Endothelial cell of umbilical vein (primary cell): ENCODE results near the gene TBC1D16. TPM values are rescaled to one million over a fixed set of nuclear protein-coding genes. Genes with fewer than 3 reads are reported as not detected.

Source experiments
- BruUV-seq: library from RNA; stranded (reverse); fragments of 400-500 nt; replicated peaks from 2 replicates; lab custom pipeline; 2021; lab: Mats Ljungman, UMichigan
- CTCF ChIA-PET: fragments of 300-600, 350-600 bp; sonication (Branson Sonifier 250); formaldehyde crosslinking; loops from one replicate; lab custom pipeline; 2021; ENCODE audit warnings: antibody characterized with exemption, inconsistent platforms; lab: Charles Lee
- POLR2A ChIA-PET: fragments of 300-600, 350-600 bp; sonication (Branson Sonifier 250); formaldehyde crosslinking; loops from one replicate; lab custom pipeline; 2021; ENCODE audit warnings: antibody characterized with exemption, inconsistent platforms; lab: Charles Lee
- DNase-seq: peaks from one replicate; pipeline ENCODE4 v3.0.0-alpha.2; 2011; ENCODE audit warnings: low read depth, low spot score
- FAIRE-seq: peaks from 2 replicates; lab custom pipeline; 2011; peaks lifted over from hg19 to GRCh38; lab: Jason Lieb, UNC
- H2AFZ ChIP-seq: 2 replicates; pipeline ENCODE4 v1.6.0; 2012; ENCODE audit warnings: low read depth, low read length, control low read depth, inconsistent platforms
- H3K27ac ChIP-seq: 2 replicates; pipeline ENCODE4 v1.5.1; 2011; ENCODE audit warnings: low read depth, mild to moderate bottlenecking, control low read depth, low read length, moderate library complexity; ENCODE audit not compliant: insufficient read depth
- H3K27me3 ChIP-seq, 2 experiments: 2 replicates each; pipeline versions ENCODE4 v1.6.0 to v1.6.1; 2011; ENCODE audit warnings: low read length in 2 of 2, mixed read lengths in 1 of 2; ENCODE audit not compliant: control insufficient read depth in 2 of 2, insufficient read depth in 2 of 2
- H3K36me3 ChIP-seq, 2 experiments: 2 replicates in 1 of 2; 3 replicates in 1 of 2; pipeline ENCODE4 v1.5.1; 2011; ENCODE audit warnings: low read length in 2 of 2, mild to moderate bottlenecking in 1 of 2, moderate library complexity in 1 of 2; ENCODE audit not compliant: control insufficient read depth in 2 of 2, insufficient read depth in 2 of 2; ENCODE audit errors: extremely low read depth in 1 of 2
- H3K4me1 ChIP-seq: 3 replicates; pipeline ENCODE4 v1.5.1; 2011; ENCODE audit warnings: mild to moderate bottlenecking, low read length; ENCODE audit not compliant: control insufficient read depth, insufficient read depth; ENCODE audit errors: extremely low read depth
- H3K4me2 ChIP-seq: 2 replicates; pipeline ENCODE4 v1.6.1; 2011; ENCODE audit warnings: low read length, control low read depth, mixed read lengths; ENCODE audit not compliant: insufficient read depth
- H3K4me3 ChIP-seq, 3 experiments: fragments of 200-600 bp in 1 of 3; sonication (generic), shearing (Covaris generic) in 1 of 3; replicated peaks in 1 of 3; 2 replicates each; pipeline ENCODE4 v1.5.1; 2011 to 2016; ENCODE audit warnings: control low read depth in 3 of 3, low read length in 3 of 3, mild to moderate bottlenecking in 2 of 3, inconsistent platforms in 1 of 3, low read depth in 1 of 3, moderate library complexity in 1 of 3; ENCODE audit not compliant: insufficient read depth in 1 of 3
- H3K79me2 ChIP-seq: 2 replicates; pipeline ENCODE4 v1.6.0; 2012; ENCODE audit warnings: low read length, inconsistent platforms; ENCODE audit not compliant: control insufficient read depth, insufficient read depth
- H3K9ac ChIP-seq: replicated peaks from 2 replicates; pipeline ENCODE3; 2011; ENCODE audit warnings: low read length, control low read depth; ENCODE audit not compliant: insufficient read depth; ENCODE audit errors: extremely low read depth
- H3K9me1 ChIP-seq: replicated peaks from 3 replicates; pipeline ENCODE4 v1.6.0; 2011; ENCODE audit warnings: mild to moderate bottlenecking, low read length; ENCODE audit not compliant: control insufficient read depth, insufficient read depth; ENCODE audit errors: extremely low read depth
- H3K9me3 ChIP-seq: replicated peaks from 2 replicates; pipeline ENCODE4 v1.5.1; 2012; ENCODE audit warnings: low read length, inconsistent platforms; ENCODE audit not compliant: control insufficient read depth, insufficient read depth
- H4K20me1 ChIP-seq: replicated peaks from 2 replicates; pipeline ENCODE3; 2011; ENCODE audit warnings: mild to moderate bottlenecking, low read length; ENCODE audit not compliant: control insufficient read depth, insufficient read depth; ENCODE audit errors: extremely low read depth
- EZH2 ChIP-seq: IDR thresholded peaks from 2 replicates; pipeline ENCODE4 v1.6.1; 2012; ENCODE audit warnings: borderline replicate concordance, low read depth, mild to moderate bottlenecking, moderate library complexity, low read length, inconsistent platforms; ENCODE audit not compliant: severe bottlenecking
- FOS ChIP-seq: IDR thresholded peaks from 2 replicates; pipeline ENCODE4 v1.6.1; 2011; ENCODE audit warnings: mild to moderate bottlenecking, low read length, moderate library complexity, borderline replicate concordance; ENCODE audit not compliant: insufficient read depth
- GATA2 ChIP-seq: IDR thresholded peaks from 2 replicates; pipeline ENCODE4 v1.7.0; 2011; ENCODE audit warnings: low read depth, mild to moderate bottlenecking, moderate library complexity, mixed read lengths, low read length; ENCODE audit not compliant: insufficient read length, insufficient read depth
- JUN ChIP-seq: IDR thresholded peaks from 2 replicates; pipeline ENCODE4 v1.6.1; 2011; ENCODE audit warnings: borderline replicate concordance, low read depth; ENCODE audit not compliant: insufficient read length, insufficient read depth
- MYC ChIP-seq: IDR thresholded peaks from one replicate; pipeline ENCODE4 v1.6.1; 2011; ENCODE audit warnings: mild to moderate bottlenecking, low read depth, low read length
- POLR2A ChIP-seq: IDR thresholded peaks from 2 replicates; pipeline ENCODE4 v1.6.1; 2012; ENCODE audit warnings: low read depth, mild to moderate bottlenecking, control low read depth, low read length
- POLR2AphosphoS5 ChIP-seq: IDR thresholded peaks from 2 replicates; pipeline ENCODE4 v1.6.1; 2012; ENCODE audit warnings: low read depth, mild to moderate bottlenecking, control low read depth, low read length, moderate library complexity; ENCODE audit not compliant: insufficient read depth
- dilution Hi-C: fragments of 300-500 bp; cut with MboI; formaldehyde crosslinking; loops from one replicate; pipeline ENCODE4 v1.15.0; 2019; ENCODE audit warnings: low sequenced_read_pairs; ENCODE audit not compliant: extremely low pct_ligation_motif_present
- intact Hi-C: fragments of 100-400 bp; cut with micrococcal nuclease; formaldehyde crosslinking; loops from one replicate; pipeline ENCODE4 v1.10.0; 2022
- polyA plus RNA-seq, 4 experiments: library from polyadenylated mRNA; depleted of rRNA in 3 of 4; stranded (reverse) in 3 of 4; unstranded in 1 of 4; fragments of >200 nt; gene quantifications; 2 replicates each; pipeline versions ENCODE4 v1.2.1 to v1.2.3, GENCODE V29; 2011 to 2012; ENCODE audit warnings: missing spikeins in 1 of 4
- total RNA-seq: library from RNA; stranded (reverse); gene quantifications from 2 replicates; pipeline ENCODE4 v1.2.3, GENCODE V29; 2021
- TF ChIP-seq, protein P1 (sequence below): IDR thresholded peaks from 2 replicates; pipeline ENCODE4 v1.6.1; 2011; ENCODE audit not compliant: insufficient read depth, insufficient read length
- TF ChIP-seq, protein P2 (sequence below), 2 donors: IDR thresholded peaks; 1 replicate in 1 of 2; 2 replicates in 1 of 2; pipeline ENCODE4 v1.5.1; 2011; ENCODE audit warnings: low read length in 2 of 2, mild to moderate bottlenecking in 2 of 2, moderate library complexity in 2 of 2, control low read depth in 1 of 2, inconsistent platforms in 1 of 2, low read depth in 1 of 2; ENCODE audit not compliant: insufficient read depth in 1 of 2; ENCODE audit errors: extremely low read depth in 1 of 2

TBC1D16 gene
- total and polyA plus RNA-seq, 2 donors (not counting 3 experiments of a cell fraction or from before 2014, with no cell fraction given), result 12.9 to 48.6 TPM

DNA sequence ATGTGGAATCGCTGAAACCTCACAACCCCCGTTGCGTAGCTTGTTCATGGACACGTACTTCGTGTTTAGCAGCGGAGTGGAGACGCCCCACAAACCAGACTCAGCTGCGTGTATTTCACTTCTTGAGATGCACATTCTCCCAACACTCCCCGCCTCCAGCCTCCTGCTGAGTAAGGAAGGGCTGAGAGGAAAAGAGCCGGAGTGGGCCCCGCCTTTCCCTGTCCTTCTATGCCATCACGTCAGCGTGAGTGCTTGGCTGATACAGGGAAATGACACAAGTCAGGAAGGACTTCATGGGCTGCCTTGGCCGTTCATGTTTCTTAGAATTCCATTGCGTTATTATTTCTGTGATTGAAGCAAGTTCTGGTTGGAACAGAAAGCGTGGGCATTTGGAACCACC lies 127.8 kb downstream of the TBC1D16 start:
- Histone ChIP-seq H3K4me2 (no peak overlapping the region), H3K36me3 (no peaks in the 10 kb centered on the region), H3K9ac (no peak overlapping the region), H3K27me3 (no peaks in the 10 kb centered on the region), H3K27ac (no peak overlapping the region), H4K20me1 (no peaks in the 10 kb centered on the region), H3K9me1 (no peaks in the 10 kb centered on the region), H3K9me3 (no peaks in the 10 kb centered on the region), H2AFZ (peak overlapping the region; percentile 50), H3K4me1 (no peaks in the 10 kb centered on the region), H3K79me2 (no peaks in the 10 kb centered on the region), H3K4me3 (no peak overlapping the region)
- ChIA-PET CTCF (interaction anchor here (1.2 to 1.5 kb wide), 2 partner anchors 62 to 63 kb away, joined by 3 read pairs; no protein-coding TSS in a partner anchor), POLR2A (no interaction called here)
- BruUV-seq, result no TSS peak
- DNase-seq, result peak; percentile 63
- FAIRE-seq, result peak; percentile 87
- dilution Hi-C loops, result no loop called here
- TF ChIP-seq JUN (no peak), FOS (no peak), POLR2AphosphoS5 (no peak), GATA2 (no peak), POLR2A (no peak), MYC (no peak), EZH2 (no peak)
- TF ChIP-seq, protein P1, sequence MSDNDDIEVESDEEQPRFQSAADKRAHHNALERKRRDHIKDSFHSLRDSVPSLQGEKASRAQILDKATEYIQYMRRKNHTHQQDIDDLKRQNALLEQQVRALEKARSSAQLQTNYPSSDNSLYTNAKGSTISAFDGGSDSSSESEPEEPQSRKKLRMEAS, result no peak
- TF ChIP-seq, protein P2, sequence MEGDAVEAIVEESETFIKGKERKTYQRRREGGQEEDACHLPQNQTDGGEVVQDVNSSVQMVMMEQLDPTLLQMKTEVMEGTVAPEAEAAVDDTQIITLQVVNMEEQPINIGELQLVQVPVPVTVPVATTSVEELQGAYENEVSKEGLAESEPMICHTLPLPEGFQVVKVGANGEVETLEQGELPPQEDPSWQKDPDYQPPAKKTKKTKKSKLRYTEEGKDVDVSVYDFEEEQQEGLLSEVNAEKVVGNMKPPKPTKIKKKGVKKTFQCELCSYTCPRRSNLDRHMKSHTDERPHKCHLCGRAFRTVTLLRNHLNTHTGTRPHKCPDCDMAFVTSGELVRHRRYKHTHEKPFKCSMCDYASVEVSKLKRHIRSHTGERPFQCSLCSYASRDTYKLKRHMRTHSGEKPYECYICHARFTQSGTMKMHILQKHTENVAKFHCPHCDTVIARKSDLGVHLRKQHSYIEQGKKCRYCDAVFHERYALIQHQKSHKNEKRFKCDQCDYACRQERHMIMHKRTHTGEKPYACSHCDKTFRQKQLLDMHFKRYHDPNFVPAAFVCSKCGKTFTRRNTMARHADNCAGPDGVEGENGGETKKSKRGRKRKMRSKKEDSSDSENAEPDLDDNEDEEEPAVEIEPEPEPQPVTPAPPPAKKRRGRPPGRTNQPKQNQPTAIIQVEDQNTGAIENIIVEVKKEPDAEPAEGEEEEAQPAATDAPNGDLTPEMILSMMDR (IDR thresholded peaks at IDR 0.05; ENCODE audit: extremely low read depth in 1 of 2, insufficient read depth in 1 of 2, low read depth in 1 of 2, low read length in 2 of 2), result no peak
- intact Hi-C loops, result no loop called here
